K562 (cell line): Measurements from ENCODE around the gene ERMARD. TPM values are rescaled to one million over a fixed set of nuclear protein-coding genes. Genes with fewer than 3 reads are reported as not detected.
A peak's percentile ranks its signal among the peaks of the same experiment; 100 is the strongest.

ENCODE experiments used
- CHD4 ChIP-seq: fragments of 200-600 bp; sonication (generic); IDR thresholded peaks from 3 replicates; pipeline ENCODE4 v1.6.1; 2012; ENCODE audit warnings: low read depth, mild to moderate bottlenecking, mixed read lengths, low read length, inconsistent platforms; ENCODE audit not compliant: insufficient read depth, insufficient replicate concordance, poor library complexity, severe bottlenecking
- E2F5 ChIP-seq: sonication (generic); formaldehyde crosslinking; IDR thresholded peaks from 2 replicates; pipeline ENCODE4 v1.8.0; 2022; ENCODE audit warnings: mild to moderate bottlenecking, missing genetic modification reagents
- NCOA6 ChIP-seq: fragments of 450-650 bp; IDR thresholded peaks from 2 replicates; pipeline ENCODE4 v1.6.1; 2017; ENCODE audit warnings: mild to moderate bottlenecking
- REST ChIP-seq, 2 experiments: fragments of 450-650 bp; formaldehyde crosslinking in 1 of 2; IDR thresholded peaks; 2 replicates each; pipeline versions ENCODE4 v1.4.0 to v1.6.1; 2014 to 2020; ENCODE audit warnings: mild to moderate bottlenecking in 2 of 2, borderline replicate concordance in 1 of 2, low read depth in 1 of 2
- SMARCC2 ChIP-seq: fragments of 450-650 bp; IDR thresholded peaks from 2 replicates; pipeline ENCODE4 v1.6.1; 2017; ENCODE audit warnings: antibody characterized with exemption, moderate library complexity, mild to moderate bottlenecking, low read depth
- ZC3H8 ChIP-seq: fragments of 450-650 bp; IDR thresholded peaks from 2 replicates; pipeline ENCODE4 v1.6.1; 2017
- polyA plus RNA-seq, 8 experiments: library from polyadenylated mRNA; depleted of rRNA in 4 of 8; stranded (reverse) in 5 of 8; unstranded in 3 of 8; fragments of >200 nt; fragmentation: Nextera tagmentation in 2 of 8; fragmentation: Illumina TruSeq in 1 of 8; extraction: Ambion mirVana in 2 of 8; extraction: Trizol in 1 of 8; gene quantifications; 2 replicates each; pipeline versions ENCODE4 v1.2.1 to v1.2.3, GENCODE V29; 2011 to 2014; ENCODE audit warnings: inconsistent platforms in 1 of 8, missing spikeins in 1 of 8
- total RNA-seq, 7 experiments: library from RNA; depleted of rRNA in 6 of 7; stranded (reverse); fragments of >200 nt in 6 of 7; fragmentation: Illumina TruSeq in 2 of 7; extraction: Trizol in 2 of 7; gene quantifications; 2 replicates each; pipeline versions ENCODE4 v1.2.1 to v1.2.3, GENCODE V29; 2011 to 2021; ENCODE audit warnings: low replicate concordance in 1 of 7

The ERMARD gene
- total and polyA plus RNA-seq, 9 of the 15 experiments (the other 6 are each of a cell fraction or from before 2014, with no cell fraction given), result 14.5 to 68.6 (median 27.7) TPM

- TF ChIP-seq REST (IDR thresholded peaks at IDR 0.05; ENCODE audit: borderline replicate concordance), result peak; percentile 36; the same call in 1 of the 2 replicates
- TF ChIP-seq REST (CRISPR knock-in tag; IDR thresholded peaks at IDR 0.05; ENCODE audit: low read depth), result 0 out of 2 replicates have a peak, but pooled peaks have one; percentile 14
- peak; percentile 74; the same call in 1 of the 2 replicates for TF ChIP-seq NCOA6
- no peak for TF ChIP-seq ZC3H8
- TF ChIP-seq CHD4, result no peak
- TF ChIP-seq E2F5, result no peak
- TF ChIP-seq SMARCC2, result peak; percentile 44; the same call in 1 of the 2 replicates
These were observed 26.0 kb upstream of the ERMARD start (continued) for GRCh38 chr6:169725125-169726048.
